CMK (cell line): Measurements from ENCODE around the gene BEND7.
"Not testable (repeated sequence)": the region's sequence is repeated elsewhere in the genome, so short reads cannot be mapped to it uniquely, and the experiment has no call there.

Source experiments
- DNase-seq: peaks from one replicate; pipeline ENCODE4 v3.0.0-alpha.2; 2010; ENCODE audit warnings: low read depth

Gene BEND7

DNA sequence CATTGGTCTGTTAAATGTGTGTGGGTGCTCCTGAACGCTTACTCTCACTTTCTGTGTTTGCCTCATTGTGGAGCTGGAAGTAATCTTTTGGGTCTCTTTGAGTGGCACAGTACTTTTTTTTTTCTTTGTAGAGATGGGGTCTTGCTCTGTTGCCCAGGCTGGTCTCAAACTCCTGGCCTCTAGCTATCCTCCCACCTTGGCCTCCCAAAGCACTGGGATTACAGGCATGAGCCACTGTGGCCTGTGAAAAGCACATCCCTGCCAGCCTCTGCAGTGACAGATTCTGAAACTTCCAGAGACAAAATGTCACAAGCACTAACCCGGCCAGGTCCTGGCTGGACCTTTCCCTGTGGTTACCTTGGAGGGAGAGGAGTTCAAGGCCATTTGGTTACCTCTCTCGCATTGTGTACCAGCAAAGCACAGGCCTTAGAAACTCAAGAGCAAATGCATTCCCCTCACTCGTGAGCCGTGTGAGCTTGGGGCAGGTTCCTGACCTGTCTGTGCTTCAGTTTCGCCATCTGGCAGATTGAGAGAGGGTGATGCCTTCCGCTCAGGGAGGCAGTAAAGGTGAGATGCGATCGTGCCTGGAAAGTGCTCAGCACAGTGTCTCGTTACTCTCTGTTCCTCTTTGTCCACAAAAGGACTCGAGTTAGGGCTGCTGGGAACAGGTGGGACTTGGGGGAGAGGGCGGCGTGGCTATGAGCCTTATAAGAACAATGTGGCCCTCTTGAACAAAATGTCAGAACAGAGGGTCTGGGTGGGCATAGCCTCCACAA lies 108.1 kb downstream of the BEND7 start:
- no peak for DNase-seq

DNA sequence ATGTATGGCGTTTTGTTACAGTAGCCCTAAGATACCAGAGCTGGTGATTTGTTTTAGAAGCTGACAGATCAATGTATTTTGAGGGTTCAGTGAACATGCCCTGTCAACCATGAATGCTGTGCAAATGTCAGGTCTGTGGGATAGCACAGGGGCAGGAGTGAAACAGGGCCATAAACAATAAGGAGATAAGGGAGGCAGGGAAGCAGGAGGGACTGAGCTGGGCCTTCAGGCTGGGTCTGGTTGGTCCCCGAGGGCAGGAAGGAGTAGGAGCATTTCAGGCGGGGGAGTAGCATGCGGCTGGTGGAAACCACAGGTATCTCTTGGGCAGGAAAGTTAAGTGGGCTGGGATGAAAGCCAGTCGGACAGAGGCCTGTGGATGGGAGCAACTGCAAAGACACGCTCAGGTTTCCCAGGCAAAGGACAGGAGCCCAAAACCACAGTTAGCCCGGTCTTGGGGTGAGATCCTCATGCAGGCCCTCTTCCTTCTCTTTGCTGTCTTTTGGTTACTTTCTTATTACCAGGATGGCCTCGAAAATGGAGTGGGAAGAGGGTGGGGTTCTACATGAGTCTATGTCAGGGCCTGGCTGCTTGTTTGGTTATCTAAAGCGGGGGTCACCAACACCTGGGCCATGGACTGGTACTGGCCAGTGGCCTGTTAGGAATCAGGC lies 111.2 kb downstream of the BEND7 start:
- no peak for DNase-seq

DNA sequence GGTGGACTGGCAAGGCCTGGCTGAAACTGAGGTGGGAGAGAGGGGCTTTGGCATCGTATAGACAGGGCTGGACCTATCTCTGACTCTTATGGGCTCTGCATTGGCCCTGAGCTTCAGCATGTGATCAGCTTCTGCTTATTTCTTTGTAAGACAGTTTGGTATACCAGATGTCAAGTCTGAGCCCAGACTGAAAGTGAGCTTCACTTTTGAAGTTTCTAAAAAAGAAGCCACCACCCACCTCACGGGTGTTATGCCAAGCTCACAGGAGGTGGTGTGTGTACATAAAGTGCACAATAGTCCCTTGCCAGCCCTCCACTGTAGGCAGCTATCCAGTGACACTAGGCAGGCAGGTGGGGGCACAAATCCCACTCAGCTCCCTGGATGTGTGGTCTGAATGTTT lies 112.1 kb downstream of the BEND7 start:
- no peak for DNase-seq

DNA sequence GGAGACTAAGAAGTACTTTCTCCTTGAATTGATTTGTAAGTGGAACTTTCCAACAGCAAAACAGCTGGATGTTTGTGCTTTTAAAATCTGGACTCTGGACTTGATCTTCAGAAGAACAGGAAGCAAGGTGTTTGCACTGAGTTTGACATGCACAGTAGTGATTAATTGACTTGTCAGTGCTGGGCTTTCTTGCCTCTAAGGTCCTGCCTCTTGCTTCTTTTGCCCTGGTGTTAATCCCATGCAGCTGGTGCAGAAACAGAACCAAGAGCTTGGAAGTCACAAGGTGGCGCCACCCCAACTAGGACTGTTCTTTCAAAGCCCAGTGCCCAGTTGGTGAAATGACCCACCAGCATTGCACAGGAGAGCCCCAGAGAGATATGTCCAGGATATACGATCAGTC lies 114.0 kb downstream of the BEND7 start:
- DNase-seq, result no peak

DNA sequence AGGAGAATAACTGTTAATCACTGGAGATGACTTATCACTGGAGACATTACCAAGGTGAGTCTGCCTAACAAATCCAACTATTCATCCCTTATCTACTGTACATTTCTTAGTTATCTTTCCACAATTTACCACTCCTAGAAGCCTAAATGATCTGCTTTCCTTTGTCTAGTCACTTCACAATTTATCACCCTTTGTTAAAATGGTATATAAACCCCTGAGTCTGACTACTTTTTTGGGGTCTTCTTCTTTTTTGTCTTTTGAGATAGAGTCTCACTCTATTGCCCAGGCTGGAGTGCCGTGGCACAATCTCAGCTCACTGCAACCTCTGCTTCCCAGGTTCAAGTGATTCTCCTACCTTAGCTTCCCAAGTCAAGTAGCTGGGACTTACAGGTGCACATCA lies 114.7 kb downstream of the BEND7 start:
- DNase-seq, result no peak

DNA sequence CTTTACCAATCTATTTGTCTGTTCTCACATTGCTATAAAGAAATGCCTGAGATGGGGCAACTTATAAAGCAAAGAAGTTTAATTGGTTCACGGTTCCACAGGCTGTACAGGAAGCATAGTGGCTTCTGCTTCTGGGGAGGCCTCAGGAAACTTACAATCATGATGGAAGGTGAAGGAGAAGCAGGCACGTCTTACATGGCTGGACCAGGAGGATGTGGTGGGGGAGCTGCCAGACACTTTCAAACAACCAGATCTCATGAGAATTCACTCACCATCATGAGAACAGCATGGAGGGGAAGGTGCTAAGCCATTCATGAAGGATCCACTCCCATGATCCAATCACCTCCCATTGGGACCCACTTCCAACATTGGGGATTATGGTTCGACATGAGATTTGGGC lies 115.9 kb downstream of the BEND7 start:
- DNase-seq, result no peak

DNA sequence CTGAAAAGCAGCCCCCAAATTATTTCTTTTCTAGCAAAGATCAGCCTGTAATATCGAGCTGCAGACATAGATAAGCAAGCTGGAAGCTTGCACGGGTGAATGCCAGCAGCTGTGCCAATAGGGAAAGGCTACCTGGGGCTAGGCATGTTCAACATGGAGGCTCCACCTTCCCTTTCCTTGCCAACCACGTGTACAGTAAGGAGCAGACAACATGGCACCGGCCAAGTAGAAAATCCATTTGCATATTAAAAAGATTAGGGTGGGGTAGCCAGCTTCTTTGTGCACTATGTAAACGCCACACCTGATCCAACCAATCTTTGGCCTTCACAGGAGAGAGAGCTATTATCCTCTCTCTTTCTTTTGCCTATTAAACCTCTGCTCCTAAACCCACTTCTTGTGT lies 124.0 kb downstream of the BEND7 start:
- no peak for DNase-seq

DNA sequence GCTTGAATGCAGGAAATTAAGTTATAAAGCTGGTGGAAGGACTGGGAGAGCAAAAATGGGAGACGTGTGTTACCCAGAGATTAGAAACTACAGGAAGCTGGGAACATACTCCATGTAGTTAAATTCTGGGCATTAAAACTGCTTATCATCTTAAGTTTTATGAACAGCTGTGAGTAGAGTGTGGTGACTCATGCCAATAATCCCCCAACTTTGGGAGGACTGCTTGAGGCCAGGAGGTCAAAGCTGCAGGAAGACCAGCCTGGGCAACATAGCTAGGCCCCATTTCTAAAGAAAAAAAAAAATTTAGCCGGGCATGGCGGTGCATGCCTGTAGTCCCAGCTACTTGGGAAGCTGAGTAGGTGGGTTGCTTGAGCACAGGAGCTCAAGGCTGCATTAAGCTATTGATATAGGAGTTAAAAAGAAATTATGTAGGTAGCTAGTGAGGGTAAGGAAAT lies 124.5 kb downstream of the BEND7 start:
- peak; percentile 62 for DNase-seq

DNA sequence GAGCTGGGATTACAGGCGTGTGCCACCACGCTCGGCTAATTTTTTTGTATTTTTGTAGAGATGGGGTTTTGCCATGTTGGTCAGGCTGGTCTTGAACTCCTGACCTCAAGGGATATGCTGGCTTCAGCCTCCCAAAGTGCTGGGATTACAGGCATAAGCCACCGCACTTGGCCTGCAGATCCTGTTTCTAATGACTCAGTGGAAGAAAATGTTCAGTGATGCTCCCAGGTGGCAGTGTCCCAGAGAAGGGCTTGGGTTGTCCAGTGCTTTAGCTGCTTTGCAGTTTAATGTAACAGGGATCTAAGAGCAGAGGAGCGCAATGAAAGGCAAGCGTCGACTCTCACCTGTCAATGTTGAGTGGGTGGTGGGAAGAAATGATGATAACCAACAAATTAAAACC lies 125.4 kb downstream of the BEND7 start:
- not testable (repeated sequence) for DNase-seq

DNA sequence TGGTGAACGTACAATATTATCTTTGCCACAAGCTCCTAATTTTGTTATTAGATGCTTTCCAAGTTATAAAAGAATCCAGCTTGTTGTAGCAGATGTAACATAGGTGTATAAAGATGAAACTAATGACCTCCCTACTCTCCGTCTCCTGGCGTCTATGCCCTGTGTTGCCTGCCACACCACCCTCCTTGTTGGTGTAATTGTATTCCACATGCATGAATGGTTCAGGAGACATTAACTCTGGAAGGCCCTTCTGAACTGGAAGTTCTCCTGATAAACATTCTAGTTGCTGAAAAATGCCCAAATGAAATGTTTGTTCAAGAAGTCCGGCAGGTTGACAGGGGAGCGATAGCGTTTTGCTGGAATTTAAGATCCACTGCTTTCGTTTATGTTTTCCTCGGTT lies 126.8 kb downstream of the BEND7 start:
- DNase-seq, result no peak

DNA sequence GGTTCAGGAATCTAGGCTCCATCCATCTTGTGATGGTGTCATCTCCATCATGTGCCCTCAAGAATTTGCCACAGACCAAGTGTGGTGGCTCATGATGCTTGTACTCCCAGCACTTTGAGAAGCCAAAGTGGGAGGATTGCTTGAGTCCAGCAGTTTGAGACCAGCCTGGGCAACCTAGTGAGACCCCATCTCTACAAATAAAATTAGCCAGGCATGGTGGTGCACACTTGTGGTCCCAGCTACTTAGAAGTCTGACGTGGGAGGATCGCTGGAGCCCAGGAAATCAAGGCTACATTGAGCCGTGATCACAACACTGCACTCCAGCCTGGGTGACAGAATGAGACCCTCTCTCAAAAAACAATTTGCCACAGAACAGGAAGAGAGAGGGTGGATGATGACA lies 127.7 kb downstream of the BEND7 start:
- DNase-seq, result no peak

DNA sequence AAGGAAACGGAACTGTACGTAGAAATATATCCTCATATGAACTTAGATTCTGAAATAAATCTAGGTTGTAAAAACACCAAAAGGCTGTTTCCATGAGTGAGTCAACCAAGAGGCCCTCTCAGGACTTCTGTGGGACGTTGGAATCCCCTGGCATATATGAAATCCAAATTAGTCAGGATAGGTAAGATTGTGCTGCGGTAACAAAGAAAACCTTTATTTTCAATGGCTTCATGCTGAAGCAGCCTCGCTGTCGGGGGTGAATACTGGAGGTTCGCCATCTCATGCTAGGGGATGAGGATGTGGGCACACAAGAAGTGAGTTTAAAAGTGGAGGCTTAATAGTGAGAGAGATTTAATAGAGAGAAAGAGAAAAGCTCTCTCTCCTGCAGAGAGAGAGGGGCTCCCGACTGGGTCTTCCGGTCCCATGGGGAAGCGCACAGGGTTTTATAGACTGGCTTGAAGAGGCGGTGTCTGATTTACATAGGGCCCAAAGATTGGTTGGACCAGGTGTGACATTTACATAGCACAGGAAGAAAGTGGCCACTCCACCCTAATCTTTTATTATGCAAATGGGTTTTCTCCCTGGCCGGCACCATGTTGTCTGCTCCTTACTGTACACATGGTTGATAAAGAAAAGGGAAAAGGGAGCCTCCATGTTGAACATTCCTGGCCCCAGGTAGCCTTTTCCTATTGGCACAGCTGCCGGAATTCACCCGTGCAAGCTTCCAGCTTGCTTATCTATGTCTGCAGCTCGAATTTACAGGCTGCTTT lies 128.4 kb downstream of the BEND7 start:
- DNase-seq, result no peak

DNA sequence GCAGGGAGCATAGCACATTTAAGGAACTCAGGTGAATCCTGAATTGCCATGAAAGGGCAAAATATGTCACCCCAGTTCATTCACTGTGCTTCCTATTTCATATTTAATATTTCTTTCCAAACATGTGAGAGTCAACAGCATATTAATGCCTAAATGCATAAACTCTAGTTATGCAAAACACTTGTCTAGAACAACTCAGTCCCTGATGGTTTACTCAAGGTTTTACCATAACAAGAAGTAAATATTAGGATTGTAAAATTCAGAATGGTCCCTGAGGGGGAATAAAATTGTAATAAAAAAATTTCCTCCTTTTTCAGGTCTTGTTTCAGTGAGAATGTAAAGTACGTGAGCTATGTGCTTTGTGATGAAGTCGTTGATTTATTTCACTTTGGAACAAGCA lies 129.1 kb downstream of the BEND7 start:
- DNase-seq, result no peak

DNA sequence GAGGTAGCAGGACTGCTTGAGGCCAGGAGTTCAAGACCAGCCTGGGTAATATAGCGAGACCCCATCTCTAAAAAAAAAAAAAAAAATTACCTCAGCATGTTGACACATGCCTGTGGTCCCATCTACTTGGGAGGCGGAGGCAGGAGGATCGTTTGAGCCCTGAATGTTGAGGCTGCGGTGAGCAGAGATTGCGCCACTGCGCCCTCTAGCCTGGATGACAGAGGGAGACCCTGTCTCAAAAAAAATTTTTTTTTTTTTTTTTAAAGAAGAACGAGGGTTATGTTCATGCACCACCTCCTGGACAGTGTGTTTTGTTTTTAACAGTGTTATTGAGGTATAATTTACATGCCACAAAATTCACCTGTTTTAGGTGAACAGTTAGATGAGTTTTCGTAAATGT lies 129.6 kb downstream of the BEND7 start:
- DNase-seq, result no peak

DNA sequence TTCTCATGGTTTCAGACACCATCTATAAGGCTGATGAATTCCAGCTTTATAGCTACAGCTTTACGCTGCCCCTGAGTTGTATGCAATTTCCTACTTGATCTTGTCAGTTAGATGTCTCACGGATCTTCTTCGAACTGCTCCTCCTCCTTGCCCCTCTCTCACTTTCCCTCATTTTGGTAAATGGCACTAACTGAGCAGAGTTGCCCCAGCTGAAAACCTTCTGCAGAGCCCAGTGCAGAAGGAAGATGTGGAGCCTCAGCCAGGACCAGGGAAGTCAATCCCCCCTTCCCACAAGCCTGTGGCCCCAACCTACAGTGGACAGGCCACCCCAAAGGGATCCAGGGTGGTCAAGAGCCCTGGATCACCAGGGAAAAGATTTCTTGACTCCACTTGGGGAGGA lies 131.8 kb downstream of the BEND7 start:
- no peak for DNase-seq

DNA sequence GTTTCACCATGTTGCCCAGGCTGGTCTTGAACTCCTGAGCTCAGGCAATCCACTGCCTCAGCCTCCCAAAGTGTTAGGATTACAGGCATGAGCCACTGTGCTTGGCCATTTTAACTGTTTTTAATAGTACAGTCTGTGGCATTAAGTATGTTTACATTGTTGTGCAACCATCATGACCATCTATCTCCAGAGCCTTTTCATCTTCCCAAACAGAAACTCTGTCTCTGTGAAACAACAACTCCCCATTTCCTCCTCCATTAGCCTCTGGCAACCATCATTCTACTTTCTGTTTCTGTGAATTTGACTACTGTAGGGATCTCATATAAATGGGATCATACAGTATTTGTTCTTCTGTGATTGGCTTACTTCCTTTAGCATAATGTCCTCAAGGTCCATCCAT lies 132.4 kb downstream of the BEND7 start:
- DNase-seq, result no peak

DNA sequence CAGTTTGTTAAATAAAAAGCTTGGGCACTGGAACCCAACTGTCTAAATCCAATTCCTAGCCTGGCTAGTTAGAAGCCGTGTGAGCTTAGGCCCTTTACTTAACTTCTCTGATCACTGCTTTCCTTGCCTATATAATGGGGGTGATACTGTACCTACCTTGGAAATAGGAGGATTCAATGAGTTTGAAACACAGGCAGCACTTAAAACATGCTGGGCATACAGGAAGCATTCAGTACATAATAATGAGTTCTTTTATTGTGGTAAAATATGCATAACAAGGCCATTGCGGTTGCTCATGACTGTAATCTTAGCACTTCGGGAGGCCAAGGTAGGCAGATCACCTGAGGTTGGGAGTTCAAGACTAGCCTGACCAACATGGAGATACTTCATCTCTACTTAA lies 133.3 kb downstream of the BEND7 start:
- no peak for DNase-seq

DNA sequence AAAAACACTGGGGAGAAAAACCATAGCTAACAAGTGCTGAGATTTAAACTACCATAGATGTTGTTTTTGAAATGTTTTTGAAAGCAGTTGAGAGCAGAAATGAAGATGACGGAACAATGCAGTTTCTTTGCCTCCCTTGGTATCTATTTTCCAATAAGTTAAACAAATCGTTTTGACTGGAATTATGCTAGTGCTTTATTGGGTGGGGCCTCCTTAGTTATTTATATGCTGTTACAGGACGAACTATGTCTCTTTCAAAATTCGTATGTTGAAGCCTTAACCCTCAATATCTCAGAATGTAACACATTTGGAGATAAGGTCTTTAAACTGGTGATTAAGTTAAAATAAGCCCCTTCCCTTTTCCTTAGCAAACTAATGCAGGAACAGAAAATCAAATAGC lies 135.2 kb downstream of the BEND7 start:
- no peak for DNase-seq

DNA sequence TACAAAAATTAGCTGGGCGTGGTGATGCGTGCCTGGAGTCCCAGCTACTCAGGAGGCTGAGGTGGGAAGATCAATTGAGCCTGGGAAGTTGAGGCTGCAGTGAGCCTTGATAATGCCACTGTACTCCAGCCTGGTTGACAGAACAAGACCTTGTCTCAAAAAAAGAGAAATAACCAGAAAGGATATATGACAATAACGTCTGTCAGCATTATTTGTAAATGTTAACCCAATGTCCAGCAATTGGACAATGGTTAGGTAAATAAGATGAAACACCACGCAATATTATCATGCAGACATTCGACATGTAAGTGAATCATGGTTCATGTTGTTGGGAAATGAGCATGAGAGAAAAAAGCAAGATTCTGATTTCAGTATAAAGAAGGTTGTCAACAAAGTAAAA lies 136.1 kb downstream of the BEND7 start:
- no peak for DNase-seq
